ENCODE results near the gene GSN. TPM values are rescaled to one million over a fixed set of nuclear protein-coding genes. Genes with fewer than 3 reads are reported as not detected.

The GSN gene
- total RNA-seq, 1 experiment from 2014 or later: 28.4 TPM

DNA sequence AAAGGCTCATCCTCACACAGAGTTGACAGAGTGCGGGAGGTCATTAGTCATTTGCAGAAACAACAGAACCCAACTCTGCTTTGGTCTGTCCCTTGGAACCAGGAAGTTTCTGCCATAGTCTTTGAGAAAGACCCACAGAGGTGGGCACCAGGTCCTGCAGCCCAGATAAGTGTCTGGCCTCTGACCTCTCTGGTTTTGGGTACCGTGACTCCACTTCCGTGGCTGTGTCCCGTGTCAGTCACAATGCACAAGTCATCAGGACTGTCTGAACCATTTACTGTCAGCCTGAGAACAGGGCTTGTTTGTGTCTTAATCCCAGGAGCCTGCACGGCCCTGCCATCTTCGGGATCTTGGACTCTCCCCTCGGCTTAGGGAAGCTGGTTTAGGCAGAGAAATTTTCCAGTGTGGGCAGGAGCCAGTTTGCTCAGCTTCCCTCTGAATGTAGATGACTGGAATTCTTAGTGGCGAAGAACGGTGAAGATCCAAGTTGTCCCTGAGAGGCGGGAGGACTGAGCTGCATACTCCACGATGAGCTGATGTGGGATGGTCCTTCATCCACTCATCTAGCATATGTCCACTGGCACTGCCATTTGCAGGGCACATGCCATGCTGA lies 11.9 kb downstream of the GSN start:
- Histone ChIP-seq H3K27me3 (replicated peaks; ENCODE audit: insufficient read depth, low read depth, low read length, poor library complexity) (no peaks in the 10 kb centered on the region), H3K27ac (ENCODE audit: low read depth, low read length, poor library complexity, severe bottlenecking) (no peak overlapping the region), H3K4me3 (ENCODE audit: low read depth, low read length, poor library complexity, severe bottlenecking) (no peak overlapping the region), H3K9me3 (ENCODE audit: low read depth, low read length, poor library complexity, severe bottlenecking) (no peaks in the 10 kb centered on the region), H3K4me1 (ENCODE audit: insufficient read depth, low read length, poor library complexity, severe bottlenecking) (peaks cover 47% of the 10 kb centered on the region), H3K36me3 (ENCODE audit: insufficient read depth, low read length, poor library complexity, severe bottlenecking) (no peaks in the 10 kb centered on the region)
- DNase-seq (ENCODE audit: low spot score): no peak
- CTCF ChIA-PET: no interaction called here
- TF ChIP-seq CTCF (conservative IDR thresholded peaks at IDR 0.05; ENCODE audit: low read depth, low read length) (no peak), EZH2 (IDR thresholded peaks at IDR 0.05; ENCODE audit: borderline replicate concordance, low read depth, low read length, poor library complexity, severe bottlenecking) (no peak)
- intact Hi-C loops (cut with micrococcal nuclease; ENCODE audit: unreplicated experiment): no loop called here
- no TSS peak for BruUV-seq (replicated peaks)
- POLR2A ChIA-PET (ENCODE audit: low non-redundant PET): no interaction called here

DNA sequence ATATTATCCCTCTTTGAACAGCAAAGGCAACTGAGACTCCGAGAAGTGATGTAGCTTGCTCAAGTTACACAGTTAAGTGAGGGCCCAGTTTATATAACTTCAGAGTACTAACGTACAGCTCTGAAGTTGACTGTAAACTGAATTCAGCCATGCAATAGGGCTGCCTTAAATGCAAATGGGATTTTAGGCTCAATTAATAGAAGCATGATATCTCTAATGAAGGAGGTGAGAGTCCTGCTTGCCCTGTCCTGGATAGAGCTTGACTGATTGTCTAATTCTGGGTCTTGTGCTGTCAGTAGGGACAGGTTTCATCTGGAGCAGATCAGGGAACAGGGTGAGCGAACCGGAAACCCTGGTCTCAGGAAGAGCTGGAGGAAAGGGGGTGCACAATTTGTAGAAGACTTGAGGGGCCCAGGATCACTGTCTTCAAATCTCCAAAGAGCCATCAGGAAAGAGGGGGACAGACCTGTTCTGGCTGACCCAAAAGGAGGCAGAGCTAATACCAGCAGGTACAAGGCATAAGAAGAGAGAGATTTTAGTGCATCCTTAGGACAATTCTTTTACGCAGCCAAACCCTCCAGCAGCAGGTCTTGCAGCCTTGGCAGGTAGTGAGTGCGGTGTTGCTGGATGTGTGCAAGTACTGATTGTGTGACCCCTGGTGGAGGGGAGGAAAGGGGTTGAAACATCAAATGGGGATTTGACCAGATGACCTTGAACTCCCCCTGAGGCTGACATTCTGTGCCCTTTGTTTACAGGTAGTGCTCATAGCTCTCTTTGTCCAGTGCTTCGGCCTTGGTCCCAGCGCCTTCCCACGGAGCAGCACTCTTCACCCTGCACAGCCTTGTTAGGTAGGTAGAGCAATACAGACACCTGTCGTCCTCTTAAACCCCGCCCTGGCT lies 13.0 kb downstream of the GSN start:
- ChIA-PET POLR2A (ENCODE audit: low non-redundant PET) (no interaction called here), CTCF (no interaction called here)
- Histone ChIP-seq H3K9me3 (ENCODE audit: low read depth, low read length, poor library complexity, severe bottlenecking) (no peaks in the 10 kb centered on the region), H3K36me3 (ENCODE audit: insufficient read depth, low read length, poor library complexity, severe bottlenecking) (no peaks in the 10 kb centered on the region), H3K27me3 (replicated peaks; ENCODE audit: insufficient read depth, low read depth, low read length, poor library complexity) (no peaks in the 10 kb centered on the region), H3K27ac (ENCODE audit: low read depth, low read length, poor library complexity, severe bottlenecking) (peak overlapping the region; percentile 69), H3K4me3 (ENCODE audit: low read depth, low read length, poor library complexity, severe bottlenecking) (no peak overlapping the region), H3K4me1 (ENCODE audit: insufficient read depth, low read length, poor library complexity, severe bottlenecking) (peaks cover 58% of the 10 kb centered on the region)
- BruUV-seq (replicated peaks): no TSS peak
- intact Hi-C loops (cut with micrococcal nuclease; ENCODE audit: unreplicated experiment): no loop called here
- TF ChIP-seq CTCF (conservative IDR thresholded peaks at IDR 0.05; ENCODE audit: low read depth, low read length) (no peak), EZH2 (IDR thresholded peaks at IDR 0.05; ENCODE audit: borderline replicate concordance, low read depth, low read length, poor library complexity, severe bottlenecking) (no peak)
- DNase-seq (ENCODE audit: low spot score): no peak

DNA sequence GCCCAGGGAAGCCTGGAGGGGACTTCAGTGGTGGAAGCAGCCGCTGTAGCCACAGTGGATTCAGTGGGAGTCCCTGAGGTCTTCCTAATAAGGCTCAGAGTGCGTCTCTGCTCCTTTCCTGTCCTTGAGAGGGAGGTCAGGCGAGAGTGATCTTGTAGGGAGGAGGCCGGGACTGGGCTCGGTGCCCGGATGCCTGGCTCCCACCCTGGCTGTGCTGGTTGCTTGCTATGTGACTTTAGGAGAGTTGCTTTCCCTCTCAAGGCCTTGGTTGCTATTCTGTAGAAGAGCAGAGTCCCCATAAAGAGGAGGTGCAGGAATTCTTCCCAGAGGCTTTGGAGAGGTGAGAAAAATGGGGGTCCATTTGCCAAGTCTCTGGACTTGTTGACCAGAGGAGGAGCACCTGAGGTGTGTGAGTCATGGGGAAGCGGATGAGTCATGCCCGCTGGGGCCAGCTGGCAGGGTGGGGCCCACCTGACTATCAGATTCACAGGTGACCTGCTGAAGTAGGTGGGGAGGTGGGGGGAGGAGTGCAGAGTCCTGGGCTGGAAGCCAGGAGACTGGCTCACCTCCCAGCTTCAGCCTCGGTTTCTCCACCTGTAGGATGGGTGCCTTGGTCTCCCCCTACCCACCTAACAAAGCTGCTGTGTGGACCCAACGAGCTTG lies 13.8 kb downstream of the GSN start:
- no peak for DNase-seq (ENCODE audit: low spot score)
- no peaks in the 10 kb centered on the region for H3K27me3 ChIP-seq (replicated peaks; ENCODE audit: insufficient read depth, low read depth, low read length, poor library complexity)
- peaks cover 65% of the 10 kb centered on the region for H3K4me1 ChIP-seq (ENCODE audit: insufficient read depth, low read length, poor library complexity, severe bottlenecking)
- CTCF ChIA-PET: no interaction called here
- intact Hi-C loops (cut with micrococcal nuclease; ENCODE audit: unreplicated experiment): no loop called here
- H3K36me3 ChIP-seq (ENCODE audit: insufficient read depth, low read length, poor library complexity, severe bottlenecking): no peaks in the 10 kb centered on the region
- no peak for TF ChIP-seq EZH2 (IDR thresholded peaks at IDR 0.05; ENCODE audit: borderline replicate concordance, low read depth, low read length, poor library complexity, severe bottlenecking)
- H3K9me3 ChIP-seq (ENCODE audit: low read depth, low read length, poor library complexity, severe bottlenecking): no peaks in the 10 kb centered on the region
- peak overlapping the region; percentile 69 for H3K27ac ChIP-seq (ENCODE audit: low read depth, low read length, poor library complexity, severe bottlenecking)
- POLR2A ChIA-PET (ENCODE audit: low non-redundant PET): no interaction called here
- no TSS peak for BruUV-seq (replicated peaks)
- H3K4me3 ChIP-seq (ENCODE audit: low read depth, low read length, poor library complexity, severe bottlenecking): no peak overlapping the region

Data from A673 (cell line).